Measurements from ENCODE around the gene MEX3C.
A peak's percentile ranks its signal among the peaks of the same experiment; 100 is the strongest.

Gene MEX3C

GRCh38 chr18:51191128-51191717, 6.3 kb downstream of the MEX3C start:
- DNase-seq, result peak; percentile 42

- no peak for DNase-seq
These were observed 7.5 kb downstream of the MEX3C start for GRCh38 chr18:51190000-51190399.

GRCh38 chr18:51188024-51188701, 9.3 kb downstream of the MEX3C start:
- DNase-seq, result no peak

GRCh38 chr18:51185075-51185474, 12.4 kb downstream of the MEX3C start:
- DNase-seq, result no peak

GRCh38 chr18:51184091-51184457, 13.4 kb downstream of the MEX3C start:
- DNase-seq, result no peak

GRCh38 chr18:51183372-51184090, 13.9 kb downstream of the MEX3C start:
- no peak for DNase-seq

- no peak for DNase-seq
These were observed 14.7 kb downstream of the MEX3C start for GRCh38 chr18:51182824-51183223.

GRCh38 chr18:51171625-51172259, 25.7 kb downstream of the MEX3C start:
- no peak for DNase-seq

GRCh38 chr18:51171223-51171622, 26.3 kb downstream of the MEX3C start:
- no peak for DNase-seq

GRCh38 chr18:51170664-51171063, 26.8 kb downstream of the MEX3C start:
- DNase-seq, result no peak

GRCh38 chr18:51169731-51170130, 27.8 kb downstream of the MEX3C start:
- DNase-seq, result no peak

- no peak for DNase-seq
These were observed 28.4 kb downstream of the MEX3C start for GRCh38 chr18:51168960-51169662.

GRCh38 chr18:51168026-51168742, 29.3 kb downstream of the MEX3C start:
- DNase-seq, result no peak

GRCh38 chr18:51165296-51165695, 32.2 kb downstream of the MEX3C start:
- no peak for DNase-seq

GRCh38 chr18:51164761-51165281, 32.7 kb downstream of the MEX3C start:
- DNase-seq, result no peak

GRCh38 chr18:51164342-51164741, 33.1 kb downstream of the MEX3C start:
- DNase-seq, result no peak

- no peak for DNase-seq
These were observed 33.9 kb downstream of the MEX3C start for GRCh38 chr18:51163543-51163942.

GRCh38 chr18:51162617-51163016, 34.9 kb downstream of the MEX3C start:
- no peak for DNase-seq

GRCh38 chr18:51160646-51161045, 36.8 kb downstream of the MEX3C start:
- DNase-seq, result no peak

GRCh38 chr18:51157215-51157614, 40.3 kb downstream of the MEX3C start:
- no peak for DNase-seq

GRCh38 chr18:51154431-51155063, 42.9 kb downstream of the MEX3C start:
- no peak for DNase-seq
